HEK293T (cell line): ENCODE results near the gene POU6F2.

ENCODE experiments used
- ARNT ChIP-seq: fragments of 450-650 bp; IDR thresholded peaks from 2 replicates; pipeline ENCODE4 v1.6.1; 2017; ENCODE audit warnings: mild to moderate bottlenecking
- CTBP1 ChIP-seq: fragments of 450-650 bp; IDR thresholded peaks from 2 replicates; pipeline ENCODE4 v1.6.1; 2016; ENCODE audit warnings: borderline replicate concordance
- FOXK2 ChIP-seq: fragments of 450-650 bp; IDR thresholded peaks from 2 replicates; pipeline ENCODE4 v1.6.1; 2016; ENCODE audit warnings: mild to moderate bottlenecking
- FOXM1 ChIP-seq: fragments of 450-650 bp; IDR thresholded peaks from 2 replicates; pipeline ENCODE4 v1.6.1; 2017; ENCODE audit warnings: mild to moderate bottlenecking, borderline replicate concordance
- HDGF ChIP-seq: fragments of 450-650 bp; IDR thresholded peaks from 2 replicates; pipeline ENCODE4 v1.6.1; 2017; ENCODE audit warnings: antibody characterized with exemption, borderline replicate concordance
- NFRKB ChIP-seq: fragments of 450-650 bp; IDR thresholded peaks from 2 replicates; pipeline ENCODE4 v1.6.1; 2016; ENCODE audit warnings: mild to moderate bottlenecking, moderate library complexity
- SUZ12 ChIP-seq: fragments of 450-650 bp; IDR thresholded peaks from 2 replicates; pipeline ENCODE4 v1.6.1; 2016; ENCODE audit warnings: mild to moderate bottlenecking
- TARDBP ChIP-seq: fragments of 450-650 bp; IDR thresholded peaks from 2 replicates; pipeline ENCODE4 v1.6.1; 2016
- ZNF384 ChIP-seq: fragments of 450-650 bp; IDR thresholded peaks from 2 replicates; pipeline ENCODE4 v1.6.1; 2016
- TF ChIP-seq, protein P1 (sequence below): fragments of 450-650 bp; IDR thresholded peaks from 2 replicates; pipeline ENCODE4 v1.6.1; 2016

GRCh38 chr7:39100270-39100669 lies 122.6 kb downstream of the POU6F2 start:
- TF ChIP-seq TARDBP (no peak), ARNT (no peak), NFRKB (no peak), SUZ12 (no peak), ZNF384 (no peak), HDGF (no peak), FOXK2 (no peak), FOXM1 (no peak), CTBP1 (no peak)
- TF ChIP-seq, protein P1, sequence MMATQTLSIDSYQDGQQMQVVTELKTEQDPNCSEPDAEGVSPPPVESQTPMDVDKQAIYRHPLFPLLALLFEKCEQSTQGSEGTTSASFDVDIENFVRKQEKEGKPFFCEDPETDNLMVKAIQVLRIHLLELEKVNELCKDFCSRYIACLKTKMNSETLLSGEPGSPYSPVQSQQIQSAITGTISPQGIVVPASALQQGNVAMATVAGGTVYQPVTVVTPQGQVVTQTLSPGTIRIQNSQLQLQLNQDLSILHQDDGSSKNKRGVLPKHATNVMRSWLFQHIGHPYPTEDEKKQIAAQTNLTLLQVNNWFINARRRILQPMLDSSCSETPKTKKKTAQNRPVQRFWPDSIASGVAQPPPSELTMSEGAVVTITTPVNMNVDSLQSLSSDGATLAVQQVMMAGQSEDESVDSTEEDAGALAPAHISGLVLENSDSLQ = no peak
